Measurements from ENCODE around the gene ASTL.

Gene ASTL

DNA sequence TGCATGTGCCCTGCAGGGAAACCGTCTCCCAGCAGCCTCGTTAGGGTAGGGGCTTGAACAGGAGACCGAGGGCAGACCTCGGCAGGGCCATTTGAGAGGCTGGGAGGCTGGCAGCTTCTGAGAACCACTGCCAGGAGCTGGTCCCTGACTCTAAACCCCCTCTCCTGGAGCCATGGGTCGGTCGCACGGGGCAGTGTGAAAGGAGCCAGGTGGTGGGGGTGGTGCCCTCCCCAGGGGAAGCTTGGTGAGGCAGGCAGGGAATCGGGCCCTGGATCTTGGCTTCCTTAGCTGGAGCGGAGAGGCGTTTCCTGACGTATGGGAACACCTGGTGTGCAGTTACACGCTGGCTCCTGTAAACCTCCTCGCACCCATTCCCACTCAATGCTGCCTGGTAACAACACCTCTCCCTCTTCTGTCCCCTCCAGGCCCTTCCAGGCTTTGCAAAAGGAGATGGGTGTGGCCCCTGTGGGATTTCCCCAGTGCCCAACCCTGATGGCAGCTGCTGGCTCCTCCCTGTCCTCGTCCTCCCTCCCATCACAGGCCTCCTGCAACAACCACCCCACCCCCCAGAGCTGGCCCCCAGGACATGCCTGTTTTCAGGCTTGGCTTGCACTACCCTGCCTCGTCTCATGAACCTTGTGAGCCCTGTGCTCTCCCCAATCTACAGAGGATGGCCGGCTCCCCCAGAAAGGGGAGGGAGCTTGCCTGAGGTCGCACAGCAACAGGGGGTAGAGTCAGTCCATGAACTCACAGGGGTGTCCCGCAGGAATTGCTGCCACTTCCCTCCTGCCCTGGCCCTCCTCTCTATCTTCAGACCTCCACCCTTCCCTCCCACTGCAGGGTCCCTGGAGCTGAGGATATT is 46.4 kb downstream of the ASTL start:
- no peak for DNase-seq (ENCODE audit: low read depth)
- TF ChIP-seq, protein P1, sequence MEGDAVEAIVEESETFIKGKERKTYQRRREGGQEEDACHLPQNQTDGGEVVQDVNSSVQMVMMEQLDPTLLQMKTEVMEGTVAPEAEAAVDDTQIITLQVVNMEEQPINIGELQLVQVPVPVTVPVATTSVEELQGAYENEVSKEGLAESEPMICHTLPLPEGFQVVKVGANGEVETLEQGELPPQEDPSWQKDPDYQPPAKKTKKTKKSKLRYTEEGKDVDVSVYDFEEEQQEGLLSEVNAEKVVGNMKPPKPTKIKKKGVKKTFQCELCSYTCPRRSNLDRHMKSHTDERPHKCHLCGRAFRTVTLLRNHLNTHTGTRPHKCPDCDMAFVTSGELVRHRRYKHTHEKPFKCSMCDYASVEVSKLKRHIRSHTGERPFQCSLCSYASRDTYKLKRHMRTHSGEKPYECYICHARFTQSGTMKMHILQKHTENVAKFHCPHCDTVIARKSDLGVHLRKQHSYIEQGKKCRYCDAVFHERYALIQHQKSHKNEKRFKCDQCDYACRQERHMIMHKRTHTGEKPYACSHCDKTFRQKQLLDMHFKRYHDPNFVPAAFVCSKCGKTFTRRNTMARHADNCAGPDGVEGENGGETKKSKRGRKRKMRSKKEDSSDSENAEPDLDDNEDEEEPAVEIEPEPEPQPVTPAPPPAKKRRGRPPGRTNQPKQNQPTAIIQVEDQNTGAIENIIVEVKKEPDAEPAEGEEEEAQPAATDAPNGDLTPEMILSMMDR (IDR thresholded peaks at IDR 0.05; ENCODE audit: low read depth, low read length, missing control alignments) = no peak
- H3K4me3 ChIP-seq (ENCODE audit: low read depth, low read length) = no peak overlapping the region

DNA sequence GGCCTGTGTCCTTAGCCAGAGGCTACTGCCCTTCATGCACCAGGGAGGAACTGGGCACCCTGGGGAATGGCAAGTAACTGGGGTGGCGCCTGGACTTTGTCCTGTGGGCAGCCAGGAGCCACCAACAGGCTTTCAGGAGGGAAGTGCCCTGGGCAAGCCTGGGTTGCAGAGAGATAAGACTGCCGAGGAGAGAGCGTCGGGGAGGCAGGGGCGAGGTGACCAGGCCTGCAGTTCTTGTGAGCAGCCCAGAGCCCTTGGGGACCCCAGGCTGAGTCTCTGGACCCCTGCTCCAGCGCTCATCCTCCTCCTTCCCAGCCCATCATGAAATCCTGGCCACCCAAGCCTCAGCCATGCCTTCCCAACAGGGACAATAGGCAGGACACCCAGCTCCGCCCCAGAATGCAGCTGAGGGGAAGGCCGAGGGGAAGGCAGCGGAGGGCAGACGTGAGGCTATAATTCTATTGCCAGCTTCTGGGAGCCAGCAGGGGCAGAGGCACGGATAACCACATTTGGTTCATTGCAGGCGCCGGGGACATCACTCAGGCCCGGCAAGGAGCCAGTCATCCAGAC is 47.1 kb downstream of the ASTL start:
- no peak for DNase-seq (ENCODE audit: low read depth)
- TF ChIP-seq, protein P1 (IDR thresholded peaks at IDR 0.05; ENCODE audit: low read depth, low read length, missing control alignments) = no peak
- H3K4me3 ChIP-seq (ENCODE audit: low read depth, low read length) = no peak overlapping the region

DNA sequence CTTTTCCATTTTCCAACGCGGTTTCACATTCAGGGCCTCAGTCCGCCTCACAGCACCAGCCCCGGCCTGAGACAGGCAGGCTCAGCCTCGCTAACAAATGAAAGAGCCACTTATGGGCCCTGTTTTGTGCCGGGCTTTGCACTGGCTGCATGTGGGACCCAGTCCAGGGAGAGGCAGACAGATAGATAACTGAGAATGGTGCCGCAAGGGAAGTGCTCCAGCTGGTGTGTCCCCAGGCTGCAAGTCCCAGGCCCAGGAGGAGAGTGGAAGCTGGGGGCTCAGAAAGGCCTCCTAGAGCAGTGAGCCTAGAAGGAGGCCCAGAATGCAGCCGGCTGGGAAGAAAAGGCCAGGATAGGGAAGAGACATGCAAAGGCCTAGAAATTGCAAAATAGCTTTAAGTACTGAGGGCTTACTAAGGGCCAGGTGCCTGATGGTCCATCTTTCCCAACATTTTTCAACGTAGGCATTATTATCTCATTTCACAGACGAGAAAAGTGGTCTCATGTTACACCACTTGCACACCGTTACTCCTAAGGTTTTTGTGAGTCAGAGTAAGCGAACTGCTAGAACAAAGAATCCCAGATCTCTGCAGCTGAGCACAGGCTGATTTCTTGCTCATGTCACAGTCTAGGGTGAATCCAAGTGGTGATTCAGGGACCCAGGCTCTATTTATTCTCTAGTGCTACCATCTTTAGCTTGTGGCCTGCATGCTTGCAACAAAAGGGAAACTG is 47.9 kb downstream of the ASTL start:
- TF ChIP-seq, protein P1 (IDR thresholded peaks at IDR 0.05; ENCODE audit: low read depth, low read length, missing control alignments) = no peak
- no peak overlapping the region for H3K4me3 ChIP-seq (ENCODE audit: low read depth, low read length)
- DNase-seq (ENCODE audit: low read depth) = peak; percentile 5

DNA sequence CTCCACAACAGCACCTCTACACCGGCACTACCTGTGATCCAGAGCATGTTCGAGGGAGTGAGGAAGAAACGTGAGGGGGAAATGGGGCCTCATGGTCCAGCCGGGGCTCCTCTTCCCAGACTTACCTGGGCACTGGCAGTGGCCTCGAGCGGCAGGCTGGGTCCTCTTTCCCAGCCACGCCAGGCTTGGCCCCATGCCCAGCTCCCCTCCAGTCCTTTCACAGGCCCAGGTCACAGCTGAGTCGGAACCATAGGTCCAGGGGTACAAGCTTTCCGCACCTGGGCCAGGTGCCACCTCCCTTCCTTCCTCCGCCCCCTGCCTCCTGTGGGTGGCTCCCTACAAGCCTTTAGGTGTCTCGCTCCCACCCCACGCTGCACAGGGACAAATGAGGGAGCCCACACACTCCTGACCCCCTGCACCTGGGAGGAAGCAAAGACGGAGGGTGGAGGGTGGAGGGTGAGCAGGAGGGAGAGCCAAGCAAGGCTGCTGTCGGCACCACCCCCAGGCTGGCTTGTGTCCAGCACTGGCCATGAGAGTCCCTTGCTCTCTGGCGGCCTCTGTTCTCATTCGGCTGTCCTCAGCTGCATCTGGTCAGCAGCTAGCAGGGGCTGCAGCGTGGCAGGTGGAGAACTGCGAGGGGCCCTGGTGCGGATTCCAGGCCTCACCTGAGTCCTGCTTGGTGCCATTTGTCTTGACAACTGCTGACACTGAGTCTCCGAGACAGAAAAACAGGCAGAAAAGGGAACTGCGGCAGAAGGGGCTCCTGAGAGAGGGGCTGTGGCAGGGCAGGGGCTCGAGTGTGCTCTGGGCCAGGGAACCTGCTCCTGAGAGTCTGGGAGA is 48.7 kb downstream of the ASTL start:
- TF ChIP-seq, protein P1 (IDR thresholded peaks at IDR 0.05; ENCODE audit: low read depth, low read length, missing control alignments) = no peak
- no peak overlapping the region for H3K4me3 ChIP-seq (ENCODE audit: low read depth, low read length)
- no peak for DNase-seq (ENCODE audit: low read depth)

DNA sequence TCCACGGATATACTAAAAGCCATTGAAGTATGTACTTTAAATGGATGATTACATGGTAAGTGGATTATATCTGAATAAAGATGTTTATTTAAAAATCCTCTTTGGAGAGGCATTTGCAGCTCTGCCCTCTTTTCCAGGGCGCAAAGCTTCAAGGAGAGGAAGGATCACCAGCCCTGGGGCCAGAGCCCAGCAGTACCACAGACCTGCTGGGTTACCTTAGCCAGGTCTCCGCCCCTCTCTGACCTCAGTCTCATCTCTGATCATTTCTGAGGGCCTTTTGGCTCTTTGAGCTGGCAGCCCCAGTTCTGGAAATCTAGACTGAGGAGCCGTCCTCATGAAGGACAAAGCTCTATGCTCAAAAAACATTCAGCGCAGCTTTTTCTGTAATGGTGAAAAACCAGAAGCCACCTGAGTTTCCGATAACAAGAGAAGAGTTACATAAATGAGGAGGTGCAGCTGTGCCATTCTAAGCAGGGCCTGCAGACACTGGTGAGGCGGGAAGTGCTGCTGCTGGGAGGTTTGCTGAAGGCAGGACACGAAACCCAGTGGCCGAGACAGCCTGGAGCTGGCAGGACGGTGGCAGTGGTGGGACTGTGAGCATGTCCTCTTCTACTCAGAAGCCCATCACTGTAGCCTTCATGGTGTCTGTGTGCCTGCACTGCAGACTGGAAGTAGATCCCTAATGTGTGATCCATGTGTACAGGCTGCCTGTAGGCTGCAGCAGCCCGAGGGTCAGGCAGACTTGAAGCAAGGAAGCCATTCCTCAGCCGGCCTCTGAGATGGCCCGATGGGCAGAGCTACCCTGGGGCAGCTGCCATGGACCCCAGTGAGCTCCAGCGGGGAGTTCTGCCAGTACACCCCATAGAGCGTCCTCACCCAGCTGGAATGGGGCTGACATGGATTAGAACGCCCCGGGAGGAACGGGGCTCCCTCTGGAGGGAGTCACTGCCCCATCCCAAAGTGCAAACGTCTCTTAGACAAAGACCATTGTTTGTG is 49.7 kb downstream of the ASTL start:
- no peak for DNase-seq (ENCODE audit: low read depth)

More for the DNA sequence above, 49.7 kb downstream of the ASTL start:
- TF ChIP-seq, protein P1 (IDR thresholded peaks at IDR 0.05; ENCODE audit: low read depth, low read length, missing control alignments) = no peak
- H3K4me3 ChIP-seq (ENCODE audit: low read depth, low read length) = no peak overlapping the region
